Neural cell (in vitro differentiated cells): ENCODE data around the gene DIDO1.

Source experiments
- EP300 ChIP-seq: fragments of 450-650 bp; conservative IDR thresholded peaks from 2 replicates; pipeline ENCODE4 v1.6.1; 2014; ENCODE audit warnings: antibody characterized with exemption, mild to moderate bottlenecking, moderate library complexity; ENCODE audit not compliant: poor library complexity, severe bottlenecking
- EZH2 ChIP-seq: fragments of 200-600, 300-800 bp; shearing (Covaris generic), sonication (generic); IDR thresholded peaks from 2 replicates; pipeline ENCODE4 v1.6.1; 2014; ENCODE audit warnings: antibody characterized with exemption, low read length, borderline replicate concordance, mild to moderate bottlenecking; ENCODE audit not compliant: insufficient read depth, poor library complexity, severe bottlenecking
- POLR2AphosphoS5 ChIP-seq: IDR thresholded peaks from 2 replicates; pipeline ENCODE4 v1.6.1; 2012
- TF ChIP-seq, protein P1 (sequence below): fragments of 450-650 bp; IDR thresholded peaks from 2 replicates; pipeline ENCODE4 v1.5.1; 2014; ENCODE audit warnings: antibody characterized with exemption, mild to moderate bottlenecking, moderate library complexity; ENCODE audit not compliant: poor library complexity, severe bottlenecking

DNA sequence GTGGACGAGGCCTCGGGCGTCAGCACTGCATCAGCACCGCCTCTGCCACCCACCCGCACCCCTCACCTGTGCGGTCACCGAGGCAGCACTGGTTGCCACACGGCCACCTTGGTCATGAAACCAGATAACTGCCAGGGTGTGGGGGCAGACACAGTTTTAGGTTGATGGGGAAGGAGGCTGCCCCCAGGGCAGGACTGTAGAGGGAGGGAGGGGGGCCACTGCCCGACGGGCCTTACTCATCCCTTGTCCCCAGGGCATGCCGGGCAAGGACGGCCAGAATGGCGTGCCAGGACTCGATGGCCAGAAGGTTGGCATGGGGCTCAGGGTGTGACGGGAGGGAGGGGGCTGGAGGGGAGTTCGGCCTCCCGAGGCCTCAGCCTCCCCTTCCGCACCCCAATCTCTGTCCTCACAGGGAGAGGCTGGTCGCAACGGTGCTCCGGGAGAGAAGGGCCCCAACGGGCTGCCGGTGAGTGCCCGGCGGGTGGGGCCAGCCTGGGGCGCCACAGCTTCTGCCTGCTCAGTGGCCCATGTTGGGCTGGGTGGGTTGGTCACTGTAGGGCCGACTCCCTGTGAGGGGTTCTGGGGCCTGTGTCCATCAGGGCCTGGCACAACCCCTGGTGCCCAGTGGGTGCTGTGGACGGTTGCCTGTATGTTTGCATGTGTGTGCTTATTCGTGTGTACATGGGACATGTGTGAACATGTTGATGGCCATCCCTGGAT is 97.6 kb downstream of the DIDO1 start:
- TF ChIP-seq EP300 (no peak), POLR2AphosphoS5 (no peak), EZH2 (no peak)
- TF ChIP-seq, protein P1, sequence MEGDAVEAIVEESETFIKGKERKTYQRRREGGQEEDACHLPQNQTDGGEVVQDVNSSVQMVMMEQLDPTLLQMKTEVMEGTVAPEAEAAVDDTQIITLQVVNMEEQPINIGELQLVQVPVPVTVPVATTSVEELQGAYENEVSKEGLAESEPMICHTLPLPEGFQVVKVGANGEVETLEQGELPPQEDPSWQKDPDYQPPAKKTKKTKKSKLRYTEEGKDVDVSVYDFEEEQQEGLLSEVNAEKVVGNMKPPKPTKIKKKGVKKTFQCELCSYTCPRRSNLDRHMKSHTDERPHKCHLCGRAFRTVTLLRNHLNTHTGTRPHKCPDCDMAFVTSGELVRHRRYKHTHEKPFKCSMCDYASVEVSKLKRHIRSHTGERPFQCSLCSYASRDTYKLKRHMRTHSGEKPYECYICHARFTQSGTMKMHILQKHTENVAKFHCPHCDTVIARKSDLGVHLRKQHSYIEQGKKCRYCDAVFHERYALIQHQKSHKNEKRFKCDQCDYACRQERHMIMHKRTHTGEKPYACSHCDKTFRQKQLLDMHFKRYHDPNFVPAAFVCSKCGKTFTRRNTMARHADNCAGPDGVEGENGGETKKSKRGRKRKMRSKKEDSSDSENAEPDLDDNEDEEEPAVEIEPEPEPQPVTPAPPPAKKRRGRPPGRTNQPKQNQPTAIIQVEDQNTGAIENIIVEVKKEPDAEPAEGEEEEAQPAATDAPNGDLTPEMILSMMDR, result no peak
